Upper lobe of right lung (tissue), 1 donor: ENCODE results near the gene CEP112. TPM values are rescaled to one million over a fixed set of nuclear protein-coding genes. Genes with fewer than 3 reads are reported as not detected.

Source experiments
- ATAC-seq: fragments of 200-7000 bp; cut with Tn5 transposase; one replicate; pipeline ENCODE4 v1.9.1; 2020; ENCODE audit warnings: mild to moderate bottlenecking, moderate library complexity
- DNase-seq: peaks from one replicate; pipeline ENCODE4 v3.0.0-alpha.2; 2020
- H3K27ac ChIP-seq: fragments of 200-600 bp; one replicate; pipeline ENCODE4 v1.8.0; 2022
- H3K27me3 ChIP-seq: fragments of 200-600 bp; one replicate; pipeline ENCODE4 v1.8.0; 2022; ENCODE audit warnings: mild to moderate bottlenecking
- H3K36me3 ChIP-seq: fragments of 200-600 bp; one replicate; pipeline ENCODE4 v1.8.0; 2022
- H3K4me1 ChIP-seq: fragments of 200-600 bp; one replicate; pipeline ENCODE4 v1.8.0; 2022
- H3K4me3 ChIP-seq: fragments of 200-600 bp; one replicate; pipeline ENCODE4 v1.8.0; 2022; ENCODE audit warnings: mild to moderate bottlenecking
- H3K9me3 ChIP-seq: fragments of 200-600 bp; one replicate; pipeline ENCODE4 v1.8.0; 2022
- intact Hi-C: fragments of 100-400 bp; cut with DNase I; formaldehyde crosslinking; loops from one replicate; pipeline ENCODE4 v1.11.0; 2022
- total RNA-seq: library from RNA; stranded (reverse); fragmentation: NEBNext Ultra II Directional; extraction: Animal tissue kit (Norgen Biotek cat#: 25700); gene quantifications from one replicate; pipeline ENCODE4 v1.2.1, GENCODE V29; 2021
- TF ChIP-seq, protein P1 (sequence below): fragments of 200-600 bp; IDR thresholded peaks from one replicate; pipeline ENCODE4 v1.8.0; 2022; ENCODE audit warnings: antibody characterized with exemption
- donor health status: DM: no; HTN: yes; CAD: no; lungs with severe emphysema.

The CEP112 gene
- total RNA-seq, 1 donor from 2014 or later = 32.9 TPM

DNA sequence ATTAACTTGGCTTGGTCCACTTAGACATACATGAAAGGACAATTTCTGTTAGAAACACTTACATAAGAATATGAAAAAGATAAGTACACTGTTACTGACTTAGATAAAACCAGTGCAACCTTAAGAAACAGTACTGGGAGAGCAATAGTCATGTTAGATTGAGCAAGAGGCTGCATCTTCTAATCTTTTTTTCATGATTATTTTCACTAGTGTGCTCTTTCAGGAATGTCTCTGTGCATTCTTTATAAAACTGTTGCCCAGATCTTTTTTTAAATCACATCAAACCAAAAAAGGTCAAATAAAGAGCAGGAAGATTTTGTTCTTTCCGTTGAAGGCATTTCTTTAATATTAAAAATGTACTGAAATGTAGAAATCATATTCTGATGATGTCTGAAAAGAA, 529.7 kb downstream of the CEP112 start:
- Histone ChIP-seq H3K4me3 (no peak overlapping the region), H3K27ac (no peak overlapping the region), H3K9me3 (no peaks in the 10 kb centered on the region), H3K36me3 (no peaks in the 10 kb centered on the region), H3K4me1 (no peaks in the 10 kb centered on the region), H3K27me3 (no peaks in the 10 kb centered on the region)
- intact Hi-C loops = no loop called here
- TF ChIP-seq, protein P1, sequence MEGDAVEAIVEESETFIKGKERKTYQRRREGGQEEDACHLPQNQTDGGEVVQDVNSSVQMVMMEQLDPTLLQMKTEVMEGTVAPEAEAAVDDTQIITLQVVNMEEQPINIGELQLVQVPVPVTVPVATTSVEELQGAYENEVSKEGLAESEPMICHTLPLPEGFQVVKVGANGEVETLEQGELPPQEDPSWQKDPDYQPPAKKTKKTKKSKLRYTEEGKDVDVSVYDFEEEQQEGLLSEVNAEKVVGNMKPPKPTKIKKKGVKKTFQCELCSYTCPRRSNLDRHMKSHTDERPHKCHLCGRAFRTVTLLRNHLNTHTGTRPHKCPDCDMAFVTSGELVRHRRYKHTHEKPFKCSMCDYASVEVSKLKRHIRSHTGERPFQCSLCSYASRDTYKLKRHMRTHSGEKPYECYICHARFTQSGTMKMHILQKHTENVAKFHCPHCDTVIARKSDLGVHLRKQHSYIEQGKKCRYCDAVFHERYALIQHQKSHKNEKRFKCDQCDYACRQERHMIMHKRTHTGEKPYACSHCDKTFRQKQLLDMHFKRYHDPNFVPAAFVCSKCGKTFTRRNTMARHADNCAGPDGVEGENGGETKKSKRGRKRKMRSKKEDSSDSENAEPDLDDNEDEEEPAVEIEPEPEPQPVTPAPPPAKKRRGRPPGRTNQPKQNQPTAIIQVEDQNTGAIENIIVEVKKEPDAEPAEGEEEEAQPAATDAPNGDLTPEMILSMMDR = no peak
- no peak for ATAC-seq
- DNase-seq = no peak

- Histone ChIP-seq H3K9me3 (no peaks in the 10 kb centered on the region), H3K4me1 (no peaks in the 10 kb centered on the region), H3K27ac (no peak overlapping the region), H3K36me3 (no peaks in the 10 kb centered on the region), H3K27me3 (no peaks in the 10 kb centered on the region), H3K4me3 (no peak overlapping the region)
- TF ChIP-seq, protein P1 = no peak
- DNase-seq = no peak
- ATAC-seq = no peak
- intact Hi-C loops = no loop called here
Measured at GRCh38 chr17:65660947-65661346, 531.0 kb downstream of the CEP112 start.

DNA sequence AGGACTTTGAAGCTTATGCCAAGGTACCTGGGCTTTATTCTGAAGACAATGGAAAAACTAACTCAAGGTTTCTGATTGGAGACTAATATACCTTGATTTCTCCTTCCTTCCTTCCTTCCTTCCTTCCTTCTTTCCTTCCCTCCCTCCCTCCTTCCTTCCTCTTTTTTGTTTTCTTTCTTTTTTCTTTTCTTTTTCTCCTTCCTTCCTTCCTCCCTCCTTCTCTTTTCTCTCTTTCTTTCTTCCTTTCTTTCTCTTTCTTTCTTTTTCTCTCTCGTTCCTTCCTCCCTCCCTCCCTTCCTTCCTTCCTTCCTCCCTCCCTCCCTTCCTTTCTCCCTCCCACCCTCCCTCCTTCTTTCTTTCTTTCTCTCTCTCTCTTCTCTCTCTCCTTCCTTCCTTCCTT, 531.9 kb downstream of the CEP112 start:
- ATAC-seq (no peak), DNase-seq (no peak)
- no peak overlapping the region for H3K27ac ChIP-seq
- TF ChIP-seq, protein P1 = no peak
- H3K27me3 ChIP-seq = no peaks in the 10 kb centered on the region
- H3K4me3 ChIP-seq = no peak overlapping the region
- no peaks in the 10 kb centered on the region for H3K36me3 ChIP-seq
- no peaks in the 10 kb centered on the region for H3K4me1 ChIP-seq
- intact Hi-C loops = no loop called here
- no peaks in the 10 kb centered on the region for H3K9me3 ChIP-seq

- no peak for ATAC-seq
- H3K27ac ChIP-seq = no peak overlapping the region
- intact Hi-C loops = no loop called here
- no peak for DNase-seq
- H3K4me1 ChIP-seq = no peaks in the 10 kb centered on the region
- H3K4me3 ChIP-seq = no peak overlapping the region
- TF ChIP-seq, protein P1 = no peak
- no peaks in the 10 kb centered on the region for H3K36me3 ChIP-seq
- H3K27me3 ChIP-seq = no peaks in the 10 kb centered on the region
- no peaks in the 10 kb centered on the region for H3K9me3 ChIP-seq
Measured at GRCh38 chr17:65659512-65659911, 532.4 kb downstream of the CEP112 start.

DNA sequence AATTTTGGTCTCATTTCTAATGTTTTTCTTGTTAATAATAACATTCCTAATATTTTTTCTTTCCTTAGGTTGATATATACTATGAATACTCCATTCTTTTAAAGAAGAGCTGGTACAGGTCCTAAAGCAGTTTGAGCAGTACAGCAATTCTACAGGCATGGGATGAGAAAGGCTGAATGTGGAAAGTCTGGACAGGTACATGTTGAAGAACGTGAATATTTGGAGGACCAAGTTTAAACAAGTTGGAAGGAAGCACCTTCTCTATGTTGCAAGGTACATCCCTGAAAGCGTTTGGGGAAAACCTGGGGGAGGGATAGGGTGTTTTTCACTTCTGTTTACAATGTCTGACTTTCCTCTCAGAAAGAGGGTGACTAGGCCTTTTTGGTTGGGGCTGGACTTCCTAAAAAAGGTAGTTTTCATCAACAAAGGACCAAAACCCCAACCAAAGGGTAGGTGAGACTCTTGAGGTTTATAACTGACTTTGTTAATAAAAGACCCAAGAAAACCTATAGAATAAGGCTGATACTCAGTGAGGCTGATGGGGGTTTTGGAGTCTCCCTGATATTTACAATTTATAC, 534.6 kb downstream of the CEP112 start:
- ATAC-seq = no peak
- TF ChIP-seq, protein P1 = no peak
- Histone ChIP-seq H3K9me3 (no peaks in the 10 kb centered on the region), H3K27ac (no peak overlapping the region), H3K36me3 (no peaks in the 10 kb centered on the region), H3K4me3 (no peak overlapping the region), H3K4me1 (no peaks in the 10 kb centered on the region), H3K27me3 (no peaks in the 10 kb centered on the region)
- intact Hi-C loops = no loop called here
- DNase-seq = no peak
